HEK293 (cell line): Measurements from ENCODE around the gene RAB6A.

Source experiments
- CTCF ChIA-PET: fragments of 350-600 bp; formaldehyde crosslinking; extraction: SDS; loops from one replicate; lab custom pipeline; 2021; ENCODE audit warnings: antibody characterized with exemption; lab: Yijun Ruan, JAX
- POLR2A ChIA-PET: fragments of 300-600 bp; formaldehyde crosslinking; extraction: SDS; loops from one replicate; lab custom pipeline; 2020; ENCODE audit warnings: antibody characterized with exemption, inconsistent platforms; lab: Yijun Ruan, JAX
- H3K27ac ChIP-seq: fragments of 200-500 bp; sonication (Bioruptor generic); 2 replicates; pipeline ENCODE4 v1.5.1; 2014; ENCODE audit warnings: low read depth, low read length, control low read depth, inconsistent platforms; ENCODE audit errors: extremely low read depth
- H3K36me3 ChIP-seq, 2 experiments: fragments of 200-500 bp in 1 of 2; sonication (Bioruptor generic) in 1 of 2; 1 replicate in 1 of 2; 2 replicates in 1 of 2; pipeline ENCODE4 v1.5.1; 2014 to 2017; ENCODE audit warnings: inconsistent platforms in 2 of 2, low read length in 2 of 2; ENCODE audit not compliant: control insufficient read depth in 2 of 2, insufficient read depth in 1 of 2
- H3K4me1 ChIP-seq: fragments of 200-500 bp; sonication (Bioruptor generic); 2 replicates; pipeline ENCODE4 v1.5.1; 2014; ENCODE audit warnings: mild to moderate bottlenecking, low read length, inconsistent platforms; ENCODE audit not compliant: control insufficient read depth, insufficient read depth
- H3K4me3 ChIP-seq: 2 replicates; pipeline ENCODE4 v1.5.1; 2011; ENCODE audit warnings: low read depth, mild to moderate bottlenecking, control low read depth, low read length, moderate library complexity
- H3K9me3 ChIP-seq: fragments of 200-500 bp; sonication (Bioruptor generic); 2 replicates; pipeline ENCODE4 v1.5.1; 2014; ENCODE audit warnings: low read depth, low read length, inconsistent platforms; ENCODE audit not compliant: control insufficient read depth, insufficient read depth
- IKZF3 ChIP-seq: fragments of 450-650 bp; IDR thresholded peaks from 2 replicates; pipeline ENCODE4 v1.5.0; 2018; ENCODE audit warnings: missing biosample characterization, mild to moderate bottlenecking, missing genetic modification characterization, moderate library complexity
- KLF17 ChIP-seq: fragments of 450-650 bp; formaldehyde crosslinking; IDR thresholded peaks from 2 replicates; pipeline ENCODE4 v1.5.1; 2016; ENCODE audit warnings: missing biosample characterization, missing genetic modification characterization
- MEIS1 ChIP-seq: sonication (generic); formaldehyde crosslinking; IDR thresholded peaks from 2 replicates; pipeline ENCODE4 v1.8.1; 2022; ENCODE audit warnings: missing genetic modification reagents, mild to moderate bottlenecking, borderline replicate concordance
- PBX3 ChIP-seq: sonication (generic); formaldehyde crosslinking; IDR thresholded peaks from 2 replicates; pipeline ENCODE4 v1.8.1; 2022; ENCODE audit warnings: mild to moderate bottlenecking, moderate library complexity, missing genetic modification reagents
- PRDM10 ChIP-seq: fragments of 450-650 bp; formaldehyde crosslinking; IDR thresholded peaks from 2 replicates; pipeline ENCODE4 v1.5.1; 2016; ENCODE audit warnings: missing biosample characterization, missing genetic modification characterization
- SCRT1 ChIP-seq: fragments of 450-650 bp; formaldehyde crosslinking; IDR thresholded peaks from 2 replicates; pipeline ENCODE4 v1.5.1; 2016; ENCODE audit warnings: missing biosample characterization, missing genetic modification characterization, borderline replicate concordance
- SP7 ChIP-seq: fragments of 450-650 bp; formaldehyde crosslinking; IDR thresholded peaks from 2 replicates; pipeline ENCODE4 v1.5.1; 2016; ENCODE audit warnings: missing biosample characterization, missing genetic modification characterization
- TRIM28 ChIP-seq: IDR thresholded peaks from 2 replicates; pipeline ENCODE4 v1.6.1; 2011; ENCODE audit warnings: low read length, control low read depth, borderline replicate concordance
- YY2 ChIP-seq: fragments of 450-650 bp; formaldehyde crosslinking; IDR thresholded peaks from 2 replicates; pipeline ENCODE4 v1.5.1; 2016; ENCODE audit warnings: missing biosample characterization, missing genetic modification characterization
- ZEB2 ChIP-seq: fragments of 450-650 bp; formaldehyde crosslinking; IDR thresholded peaks from 2 replicates; pipeline ENCODE4 v1.5.1; 2016; ENCODE audit warnings: missing biosample characterization, missing genetic modification characterization
- ZNF133 ChIP-seq: fragments of 450-650 bp; formaldehyde crosslinking; IDR thresholded peaks from 2 replicates; pipeline ENCODE4 v1.5.1; 2016; ENCODE audit warnings: missing biosample characterization, missing genetic modification characterization
- ZNF2 ChIP-seq: fragments of 450-650 bp; formaldehyde crosslinking; IDR thresholded peaks from 2 replicates; pipeline ENCODE4 v1.5.1; 2016; ENCODE audit warnings: missing biosample characterization, missing genetic modification characterization
- ZNF23 ChIP-seq: fragments of 450-650 bp; formaldehyde crosslinking; IDR thresholded peaks from 2 replicates; pipeline ENCODE4 v1.5.1; 2016; ENCODE audit warnings: missing biosample characterization, missing genetic modification characterization, borderline replicate concordance
- ZNF274 ChIP-seq, 2 experiments: fragments of 200-500 bp in 1 of 2; fragments of 450-650 bp in 1 of 2; sonication (Bioruptor generic) in 1 of 2; formaldehyde crosslinking in 1 of 2; IDR thresholded peaks; 2 replicates each; pipeline versions ENCODE4 v1.5.1 to v1.6.1; 2014 to 2016; ENCODE audit warnings: borderline replicate concordance in 1 of 2, inconsistent platforms in 1 of 2, low read length in 1 of 2, missing biosample characterization in 1 of 2, missing genetic modification characterization in 1 of 2
- ZNF37A ChIP-seq: fragments of 450-650 bp; IDR thresholded peaks from 2 replicates; pipeline ENCODE4 v1.5.1; 2018; ENCODE audit warnings: missing biosample characterization, missing genetic modification characterization
- ZNF426 ChIP-seq: fragments of 450-650 bp; formaldehyde crosslinking; IDR thresholded peaks from 2 replicates; pipeline ENCODE4 v1.5.1; 2017; ENCODE audit warnings: missing biosample characterization, missing genetic modification characterization, mild to moderate bottlenecking, inconsistent platforms, moderate library complexity
- ZNF501 ChIP-seq: fragments of 450-650 bp; formaldehyde crosslinking; IDR thresholded peaks from 2 replicates; pipeline ENCODE4 v1.5.1; 2016; ENCODE audit warnings: missing biosample characterization, missing genetic modification characterization
- ZNF510 ChIP-seq: fragments of 450-650 bp; formaldehyde crosslinking; IDR thresholded peaks from 2 replicates; pipeline ENCODE4 v1.5.1; 2018; ENCODE audit warnings: mild to moderate bottlenecking, missing genetic modification characterization, missing biosample characterization; ENCODE audit not compliant: insufficient replicate concordance
- ZNF610 ChIP-seq: fragments of 450-650 bp; formaldehyde crosslinking; IDR thresholded peaks from 2 replicates; pipeline ENCODE4 v1.5.1; 2016; ENCODE audit warnings: missing biosample characterization, missing genetic modification characterization, borderline replicate concordance
- ZNF654 ChIP-seq: fragments of 450-650 bp; formaldehyde crosslinking; IDR thresholded peaks from 2 replicates; pipeline ENCODE4 v1.5.1; 2016; ENCODE audit warnings: low read depth, missing biosample characterization, missing genetic modification characterization
- ZNF677 ChIP-seq: fragments of 450-650 bp; IDR thresholded peaks from 2 replicates; pipeline ENCODE4 v1.5.0; 2018; ENCODE audit warnings: missing biosample characterization, mild to moderate bottlenecking, missing genetic modification characterization, moderate library complexity

The RAB6A gene

GRCh38 chr11:73663604-73664495, 97.0 kb downstream of the RAB6A start:
- ChIA-PET POLR2A (no interaction called here), CTCF (interaction anchor here (0.6 to 5.4 kb wide), 8 partner anchors 8 to 368 kb away, joined by 3 to 160 read pairs (median 8); no protein-coding TSS in a partner anchor)
- Histone ChIP-seq H3K4me3 (no peak overlapping the region), H3K27ac (no peak overlapping the region), H3K9me3 (no peaks in the 10 kb centered on the region), H3K4me1 (no peaks in the 10 kb centered on the region), H3K36me3 (no peaks in the 10 kb centered on the region)
- TF ChIP-seq ZEB2 (no peak), TRIM28 (no peak), ZNF510 (tag by site-specific recombination) (no peak), ZNF677 (tag by site-specific recombination) (no peak), SCRT1 (tag by site-specific recombination) (no peak), PBX3 (CRISPR knock-in tag) (no peak), ZNF37A (tag by site-specific recombination) (no peak), IKZF3 (tag by site-specific recombination) (no peak)

GRCh38 chr11:73662445-73663157, 98.3 kb downstream of the RAB6A start:
- no peaks in the 10 kb centered on the region for H3K9me3 ChIP-seq
- no peak overlapping the region for H3K27ac ChIP-seq
- TF ChIP-seq KLF17 (tag by site-specific recombination) (no peak), ZNF133 (tag by site-specific recombination) (no peak)
- H3K4me3 ChIP-seq: no peak overlapping the region
- ChIA-PET CTCF (interaction anchor here (0.6 to 5.4 kb wide), 22 partner anchors 9 to 1637 kb away, joined by 3 to 160 read pairs (median 5); no protein-coding TSS in a partner anchor), POLR2A (interaction anchor here (0.6 to 0.9 kb wide), 2 partner anchors 98 to 355 kb away, joined by 4 to 9 read pairs; no protein-coding TSS in a partner anchor)
- no peaks in the 10 kb centered on the region for H3K4me1 ChIP-seq
- H3K36me3 ChIP-seq: no peaks in the 10 kb centered on the region

- no peaks in the 10 kb centered on the region for H3K9me3 ChIP-seq
- H3K27ac ChIP-seq: no peak overlapping the region
- POLR2A ChIA-PET: interaction anchor here (0.7 to 1.5 kb wide), 4 partner anchors 35 to 310 kb away, joined by 3 to 7 read pairs (median 4); no protein-coding TSS in a partner anchor
- CTCF ChIA-PET: interaction anchor here (0.5 to 5.4 kb wide), 56 partner anchors 9 to 381 kb away, joined by 3 to 160 read pairs (median 5); partner anchors contain the start of gene PLEKHB1
- no peaks in the 10 kb centered on the region for H3K4me1 ChIP-seq
- no peaks in the 10 kb centered on the region for H3K36me3 ChIP-seq
- H3K4me3 ChIP-seq: no peak overlapping the region; the same call in 1 of the 2 replicates
- TF ChIP-seq ZNF2 (tag by site-specific recombination): peak; percentile 77
- no peak for TF ChIP-seq MEIS1 (CRISPR knock-in tag)
- TF ChIP-seq YY2 (tag by site-specific recombination): no peak
- peak; percentile 93 for TF ChIP-seq ZNF654 (tag by site-specific recombination)
- 0 out of 2 replicates have a peak, but pooled peaks have one; percentile 44 for TF ChIP-seq ZEB2
- no peak for TF ChIP-seq ZNF23
- 0 out of 2 replicates have a peak, but pooled peaks have one; percentile 20 for TF ChIP-seq PRDM10 (tag by site-specific recombination)
- TF ChIP-seq ZNF426: no peak
- TF ChIP-seq SP7 (tag by site-specific recombination): 0 out of 2 replicates have a peak, but pooled peaks have one; percentile 25
- TF ChIP-seq ZNF610 (tag by site-specific recombination): no peak
- 0 out of 2 replicates have a peak, but pooled peaks have one; percentile 56 for TF ChIP-seq ZNF501
- no peak for TF ChIP-seq ZNF274 (IDR thresholded peaks at IDR 0.05; ENCODE audit: low read length)
- no peak for TF ChIP-seq ZNF274 (tag by site-specific recombination; IDR thresholded peaks at IDR 0.05; ENCODE audit: borderline replicate concordance)
Measured at GRCh38 chr11:73661035-73661628, 99.7 kb downstream of the RAB6A start.
